Left kidney (tissue), 2 donors: ENCODE results near the gene NUBP1. TPM values are rescaled to one million over a fixed set of nuclear protein-coding genes. Genes with fewer than 3 reads are reported as not detected.

Source experiments
- DNase-seq: peaks from one replicate; pipeline ENCODE4 v3.0.0-alpha.2; 2013
- polyA plus RNA-seq: library from polyadenylated mRNA; unstranded; fragments of 120-200 nt; gene quantifications from one replicate; pipeline ENCODE4 v1.2.1, GENCODE V29; 2013; ENCODE audit not compliant: insufficient read length

NUBP1 gene
- polyA plus RNA-seq, 1 donor = 31.3 TPM

- DNase-seq = no peak
Observed at GRCh38 chr16:10799736-10800135, 56.1 kb downstream of the NUBP1 start.

GRCh38 chr16:10805334-10805733 is 61.7 kb downstream of the NUBP1 start:
- no peak for DNase-seq

- DNase-seq = no peak
Observed at GRCh38 chr16:10806698-10807097, 63.1 kb downstream of the NUBP1 start.

DNA sequence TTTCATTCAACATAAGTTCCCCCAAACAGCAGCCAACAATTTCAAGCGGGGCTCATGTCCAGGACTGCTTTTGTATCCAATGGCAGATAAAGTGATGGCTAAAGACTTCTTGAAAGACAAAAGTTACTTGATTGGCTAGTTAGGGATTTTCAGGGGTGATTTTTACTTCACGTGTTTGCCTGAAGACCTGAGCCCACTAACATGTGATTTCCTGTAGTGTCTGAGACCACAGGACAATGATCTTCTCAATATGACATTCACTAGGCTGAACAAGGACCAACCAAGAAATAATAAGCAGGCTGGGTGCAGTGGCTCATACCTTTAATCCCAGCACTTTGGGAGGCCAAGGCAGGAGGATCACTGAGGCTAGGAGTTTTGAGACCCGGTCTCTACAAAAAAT is 64.6 kb downstream of the NUBP1 start:
- no peak for DNase-seq

DNA sequence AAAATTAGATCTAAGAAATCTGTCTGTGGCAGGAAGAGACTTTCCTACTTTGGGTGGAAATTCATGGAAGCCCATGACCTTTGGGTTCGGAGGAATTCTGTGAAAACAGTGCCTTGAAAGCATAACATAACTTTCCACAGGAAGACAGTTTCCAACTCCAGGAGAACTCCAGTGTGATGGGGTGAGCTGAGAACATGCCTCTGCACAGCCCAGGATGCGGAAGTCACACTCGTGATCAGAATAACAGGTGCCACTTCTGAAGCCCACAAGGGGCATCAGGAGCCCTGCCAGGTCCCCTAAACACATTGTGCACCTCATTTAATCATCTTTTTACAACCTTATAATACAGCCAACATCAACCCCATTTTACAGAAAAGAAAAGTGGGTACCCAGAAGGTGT is 65.2 kb downstream of the NUBP1 start:
- DNase-seq = no peak

DNA sequence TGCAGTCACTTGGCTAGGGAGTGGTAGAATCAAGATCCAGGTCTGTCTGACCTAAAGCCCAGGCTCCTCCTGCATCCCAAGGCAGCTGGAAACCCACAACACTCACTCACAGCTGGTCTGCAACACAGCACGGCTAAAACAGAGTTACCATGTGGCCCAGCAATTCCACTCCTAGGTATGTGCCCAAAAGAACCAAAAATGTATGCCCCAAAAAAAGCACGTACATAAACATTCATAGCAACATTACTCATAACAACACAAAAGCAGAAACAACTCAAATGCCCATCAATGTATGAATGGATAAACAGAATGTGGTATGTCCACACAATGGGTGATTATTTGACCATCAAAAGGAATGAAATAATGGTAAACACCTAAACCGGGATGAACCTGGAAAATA is 66.1 kb downstream of the NUBP1 start:
- no peak for DNase-seq

DNA sequence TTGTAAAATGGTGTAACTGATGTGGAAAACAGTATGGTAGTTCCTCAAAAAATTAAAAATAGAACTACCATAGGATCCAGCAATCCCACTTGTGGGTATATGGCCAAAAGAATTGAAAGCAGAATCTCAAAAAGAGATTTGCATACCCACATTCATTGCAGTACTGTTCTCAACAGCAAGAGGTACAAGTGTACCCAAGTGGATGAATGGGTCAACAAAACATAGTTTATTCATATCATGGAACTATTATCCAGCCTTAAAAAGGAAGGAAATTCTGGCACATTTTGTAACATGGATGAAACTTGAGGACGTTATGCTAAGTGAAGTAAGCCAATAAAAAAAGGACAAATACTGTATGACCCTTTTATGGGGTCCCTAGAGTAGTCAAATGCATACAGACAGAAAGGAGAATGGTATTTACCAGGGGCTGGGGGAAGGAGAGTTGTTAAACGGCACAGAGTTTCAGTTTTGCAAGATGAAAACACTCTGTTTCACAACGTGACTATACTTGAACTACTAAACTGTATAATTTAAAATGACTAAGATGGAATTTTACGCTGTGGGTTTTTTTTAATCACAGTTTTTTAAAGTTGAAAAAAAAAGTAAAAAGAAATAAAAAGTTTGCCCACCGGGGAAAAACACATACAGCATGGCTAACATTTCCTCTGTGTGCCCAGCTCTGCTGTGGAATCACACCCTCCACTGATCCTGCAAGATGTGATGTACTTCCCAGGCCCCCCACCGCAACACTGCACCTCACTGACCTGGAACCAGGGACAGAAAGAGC is 68.9 kb downstream of the NUBP1 start:
- DNase-seq = no peak

DNA sequence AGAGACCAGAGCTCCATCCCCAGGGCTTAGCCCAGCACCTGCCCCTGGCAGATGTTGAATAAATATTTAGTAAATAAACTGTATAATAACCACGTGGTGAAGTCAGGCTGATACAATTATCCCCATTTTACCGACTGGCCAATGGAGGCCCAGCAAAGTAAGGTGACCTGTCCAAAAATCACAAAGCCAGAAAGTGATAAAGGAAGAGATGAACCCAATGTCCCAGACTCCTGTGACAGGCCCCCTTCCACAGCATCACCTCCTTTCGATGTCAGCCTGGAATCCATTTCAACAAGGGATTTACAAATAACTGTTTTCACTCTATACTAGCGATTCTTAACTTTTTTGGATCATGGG is 69.4 kb downstream of the NUBP1 start:
- DNase-seq = no peak

DNA sequence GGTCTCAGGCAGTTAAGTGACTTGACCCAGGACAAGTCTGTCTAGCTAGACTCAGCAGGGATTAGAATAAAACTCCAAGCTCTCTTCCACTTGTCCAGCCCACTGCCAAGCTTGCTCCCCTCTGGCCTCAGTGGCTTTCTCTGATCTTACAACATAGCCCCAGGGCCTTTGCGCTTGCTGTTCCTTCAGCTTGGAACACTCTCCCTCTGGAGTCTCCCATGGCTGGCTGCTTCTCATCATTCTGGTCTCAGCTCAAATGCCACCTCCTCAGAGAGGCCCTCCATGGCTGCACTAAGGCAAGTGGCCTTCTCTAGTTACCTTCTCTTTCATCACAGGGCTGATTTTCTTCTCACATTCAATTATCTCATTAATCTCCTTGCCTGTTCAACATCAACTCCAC is 73.9 kb downstream of the NUBP1 start:
- no peak for DNase-seq

GRCh38 chr16:10817963-10818941 is 74.6 kb downstream of the NUBP1 start, which contains the start of gene TVP23A:
Gene TVP23A (minus strand): TSS chr16:10818794. CDS start chr16:10818493, 301 bp downstream.
- DNase-seq = peak; percentile 41

Other genes with a start within 250 kb of the NUBP1 start
- 21.2 TPM for gene EMP2, start 163.2 kb upstream of the NUBP1 start, polyA plus RNA-seq
- not detected for gene TEKT5, start 48.9 kb upstream of the NUBP1 start, polyA plus RNA-seq
- gene TVP23A, start 75.0 kb downstream of the NUBP1 start, polyA plus RNA-seq = 4.5 TPM
- 4.4 TPM for gene CIITA, start 133.4 kb downstream of the NUBP1 start, polyA plus RNA-seq
- 42.6 TPM for gene DEXI, start 198.6 kb downstream of the NUBP1 start, polyA plus RNA-seq
- gene CLEC16A, start 200.7 kb downstream of the NUBP1 start, polyA plus RNA-seq = 27.0 TPM